ENCODE results near the gene GSC2.
"Not testable (repeated sequence)": the region's sequence is repeated elsewhere in the genome, so short reads cannot be mapped to it uniquely, and the experiment has no call there.

The GSC2 gene

GRCh38 chr22:19177164-19178064 lies 27.3 kb upstream of the GSC2 start:
- no peak for DNase-seq

GRCh38 chr22:19176732-19177131 lies 26.6 kb upstream of the GSC2 start:
- DNase-seq = no peak

DNA sequence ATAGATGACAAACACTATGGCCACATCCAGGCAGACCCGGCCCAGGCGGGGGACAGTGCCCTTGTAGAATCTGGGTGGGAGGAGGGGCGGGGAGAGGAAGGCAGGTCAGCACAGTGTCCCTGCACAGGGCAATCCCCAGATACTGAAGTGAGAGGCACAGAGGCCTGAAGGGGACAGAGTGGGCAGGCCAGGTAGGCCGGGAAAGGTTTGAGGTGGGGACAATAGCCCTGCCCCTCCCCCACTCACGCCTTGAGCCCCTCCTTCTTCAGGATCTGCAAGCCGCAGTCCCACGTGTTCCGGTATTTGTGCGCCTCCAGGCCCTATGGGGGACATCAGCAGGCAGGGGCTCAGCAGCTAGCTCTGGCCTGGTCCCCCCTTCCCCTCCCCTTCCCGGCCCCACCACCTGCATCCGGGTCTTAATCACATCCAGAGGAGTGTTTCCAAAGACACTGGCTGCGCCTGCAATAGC lies 26.1 kb upstream of the GSC2 start:
- no peak for DNase-seq

- DNase-seq = no peak
Measured at GRCh38 chr22:19175602-19176174, 25.6 kb upstream of the GSC2 start.

DNA sequence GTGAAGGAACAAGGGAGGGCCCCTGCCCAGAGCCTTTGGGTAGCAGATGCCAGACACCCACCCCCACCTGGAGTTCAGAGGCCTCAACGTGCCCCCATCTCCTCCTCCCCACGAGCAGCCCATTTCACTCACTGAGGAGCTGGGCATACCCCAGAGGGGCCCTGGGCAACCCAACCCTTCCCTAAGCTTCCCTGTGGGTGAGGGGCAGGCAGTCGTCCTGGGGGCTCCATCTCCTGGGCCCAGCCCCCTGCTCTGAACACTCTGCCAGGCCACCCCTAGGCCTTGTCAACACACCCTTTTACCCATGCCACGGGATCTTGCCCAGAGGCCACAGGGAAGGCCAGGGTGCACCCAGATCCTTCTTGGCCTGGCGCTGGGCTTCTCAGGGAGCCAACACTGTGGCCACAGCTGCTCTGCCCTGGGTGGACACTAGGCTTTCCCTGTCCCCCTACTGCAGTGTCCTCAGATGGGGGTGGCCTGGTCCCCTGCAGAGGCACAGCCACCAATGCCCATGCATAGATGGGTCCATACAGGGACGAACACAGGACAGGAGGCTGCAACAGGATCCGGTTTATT lies 25.0 kb upstream of the GSC2 start:
- no peak for DNase-seq

GRCh38 chr22:19174106-19175025 lies 24.3 kb upstream of the GSC2 start:
- DNase-seq = no peak

DNA sequence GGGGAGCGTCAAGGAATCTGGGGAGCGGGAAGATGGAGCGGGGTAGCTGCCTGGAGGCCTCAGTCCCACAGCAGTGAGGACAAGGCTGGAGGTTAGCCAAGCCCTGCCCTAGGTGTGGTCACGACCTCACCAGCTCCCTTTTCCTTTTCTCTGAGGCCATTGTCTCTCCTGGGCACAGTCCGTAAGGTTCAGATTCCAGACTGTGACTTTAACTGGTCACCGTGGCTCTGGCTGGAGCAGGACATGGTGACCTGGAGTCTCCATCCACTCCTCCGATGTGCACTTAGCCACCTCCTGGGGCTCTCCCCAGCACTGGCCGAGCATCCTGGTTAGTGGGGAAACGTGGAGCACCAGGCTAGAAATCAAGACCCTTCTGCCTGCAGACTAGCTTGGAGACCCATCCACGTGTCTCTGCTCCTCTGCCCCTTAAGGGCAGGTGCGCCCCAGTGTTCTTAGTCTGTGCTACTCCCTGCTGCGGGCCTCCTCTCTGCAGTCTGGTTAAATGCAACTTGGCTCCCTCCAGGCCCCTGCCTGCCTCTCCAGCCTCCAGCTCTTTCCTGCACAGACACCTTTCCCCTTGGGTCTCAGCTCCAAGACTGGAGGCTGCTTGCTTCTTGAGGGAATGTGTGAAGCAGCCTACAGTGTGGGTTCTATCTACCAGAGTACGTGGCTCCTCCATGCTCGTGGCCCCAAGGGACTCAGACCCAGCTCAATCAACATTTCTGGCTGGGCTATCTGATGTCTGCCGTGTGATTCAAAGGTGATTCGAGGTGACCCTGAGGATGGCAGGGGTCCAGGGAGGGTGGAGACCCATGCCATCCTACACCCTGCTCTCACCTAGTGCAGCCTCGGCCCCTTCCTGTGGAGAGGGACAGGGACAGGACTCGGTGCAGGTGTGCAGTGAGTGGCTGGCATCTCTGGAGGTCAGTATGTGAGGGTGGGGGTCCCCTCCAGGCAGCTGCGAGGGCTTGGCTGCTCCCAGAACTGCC lies 23.2 kb upstream of the GSC2 start:
- DNase-seq = no peak

- DNase-seq = no peak
Measured at GRCh38 chr22:19172213-19173046, 22.3 kb upstream of the GSC2 start.

DNA sequence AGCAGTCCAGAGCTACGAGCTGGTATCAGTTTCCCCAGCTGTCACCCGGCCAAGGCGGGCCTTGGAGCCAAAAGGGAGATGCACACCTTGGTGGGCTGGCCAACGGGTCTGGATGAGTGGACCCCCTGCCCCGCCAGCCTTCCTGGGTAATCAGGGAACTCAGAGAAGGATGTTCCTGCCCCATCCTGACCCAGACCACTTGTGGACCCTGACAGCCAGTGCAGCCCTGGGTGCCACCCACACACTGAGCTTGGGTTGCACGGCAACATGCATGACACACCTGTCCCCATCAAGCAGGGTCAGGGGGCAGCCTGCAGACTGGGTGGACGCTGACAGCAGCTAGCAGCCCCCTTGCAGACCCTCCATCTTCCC lies 19.8 kb upstream of the GSC2 start:
- no peak for DNase-seq

GRCh38 chr22:19169002-19169946 lies 19.2 kb upstream of the GSC2 start:
- no peak for DNase-seq

GRCh38 chr22:19168088-19168890 lies 18.2 kb upstream of the GSC2 start:
- no peak for DNase-seq

DNA sequence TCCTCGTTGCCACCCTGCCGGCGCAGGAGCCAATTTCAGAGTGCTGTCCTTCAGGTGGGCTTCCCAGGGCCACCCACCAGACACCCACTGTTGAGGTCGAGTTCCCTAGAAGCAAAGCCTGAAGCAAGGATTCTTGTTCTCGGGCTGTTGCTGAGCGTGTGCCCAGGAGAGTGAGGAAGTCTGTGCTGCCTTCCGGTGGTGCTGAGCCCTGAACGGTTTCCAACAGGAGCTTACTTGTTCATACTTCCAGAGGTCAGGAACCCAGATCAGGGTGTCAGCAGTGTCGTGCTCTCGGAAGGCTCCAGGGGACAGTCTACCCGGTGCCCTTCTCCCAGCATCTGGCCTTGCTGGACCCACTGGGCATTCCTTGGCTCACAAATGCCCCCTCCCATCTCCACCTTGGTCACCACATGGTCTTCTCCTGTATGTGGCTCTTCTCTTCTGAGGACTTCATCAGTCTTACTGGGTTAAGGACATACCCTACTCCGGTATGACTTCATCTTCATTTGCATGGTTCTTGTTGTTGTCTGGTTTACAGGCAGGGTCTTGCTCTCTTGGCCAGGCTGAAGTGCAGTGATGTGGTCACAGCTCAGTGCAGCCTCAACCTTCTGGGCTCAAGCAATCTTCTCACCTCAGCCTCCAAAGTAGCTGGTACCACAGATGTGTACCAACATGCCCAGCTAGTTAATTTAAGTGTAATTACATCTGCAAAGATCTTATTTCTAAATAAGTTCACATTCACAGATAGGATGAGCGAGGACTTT lies 17.2 kb upstream of the GSC2 start:
- no peak for DNase-seq

GRCh38 chr22:19166421-19166820 lies 16.3 kb upstream of the GSC2 start:
- no peak for DNase-seq

DNA sequence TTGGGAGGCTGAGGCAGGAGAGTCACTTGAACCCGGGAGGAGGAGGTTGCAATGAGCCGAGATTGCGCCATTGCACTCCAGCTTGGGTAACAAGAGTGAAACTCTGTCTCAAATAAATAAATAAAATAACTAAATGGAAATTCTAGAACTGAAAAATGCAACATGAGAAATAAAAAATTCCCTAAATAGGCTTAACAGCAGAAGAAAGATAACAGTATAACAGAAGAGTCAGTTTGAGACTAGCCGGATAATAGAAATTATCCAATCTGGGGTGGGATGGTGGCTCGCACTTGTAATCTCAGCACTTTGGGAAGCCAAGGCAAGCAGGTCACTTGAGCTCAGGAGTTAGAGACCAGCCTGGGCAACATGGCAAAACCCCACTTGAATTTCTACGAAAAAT lies 14.3 kb upstream of the GSC2 start:
- no peak for DNase-seq

- not testable (repeated sequence) for DNase-seq
Measured at GRCh38 chr22:19158649-19159048, 8.6 kb upstream of the GSC2 start.

GRCh38 chr22:19156109-19156508 lies 6.0 kb upstream of the GSC2 start:
- DNase-seq = not testable (repeated sequence)

GRCh38 chr22:19152942-19153883 lies 3.1 kb upstream of the GSC2 start:
- DNase-seq = no peak

Data from stimulated activated CD4-positive, alpha-beta T cell treated with anti-CD3 and anti-CD28 coated beads, Interleukin-12 subunit alpha, Interleukin-12 subunit beta, amount 100 ng/mL, for 4 hours (primary cell).